ENCODE results near the gene HES6.

DNA sequence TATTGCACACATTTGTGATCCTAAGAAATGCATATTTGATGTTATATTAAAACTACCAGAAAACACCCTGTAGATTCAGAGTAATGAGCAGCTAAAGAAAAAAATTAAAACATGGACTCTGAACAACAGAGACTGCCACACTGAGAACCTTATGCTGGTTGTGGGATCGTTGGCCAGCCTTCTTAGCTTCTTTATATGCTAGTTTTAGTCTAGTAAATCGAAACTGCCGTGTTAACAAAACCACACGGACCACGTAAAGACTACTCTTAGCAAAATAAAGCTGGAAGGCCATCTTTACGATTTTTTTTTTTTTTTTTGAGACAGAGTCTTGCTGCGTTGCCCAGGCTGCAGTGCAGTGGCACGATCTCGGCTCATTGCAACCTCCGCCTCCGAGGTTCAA is 25.8 kb upstream of the HES6 start:
- TF ChIP-seq, protein P1, sequence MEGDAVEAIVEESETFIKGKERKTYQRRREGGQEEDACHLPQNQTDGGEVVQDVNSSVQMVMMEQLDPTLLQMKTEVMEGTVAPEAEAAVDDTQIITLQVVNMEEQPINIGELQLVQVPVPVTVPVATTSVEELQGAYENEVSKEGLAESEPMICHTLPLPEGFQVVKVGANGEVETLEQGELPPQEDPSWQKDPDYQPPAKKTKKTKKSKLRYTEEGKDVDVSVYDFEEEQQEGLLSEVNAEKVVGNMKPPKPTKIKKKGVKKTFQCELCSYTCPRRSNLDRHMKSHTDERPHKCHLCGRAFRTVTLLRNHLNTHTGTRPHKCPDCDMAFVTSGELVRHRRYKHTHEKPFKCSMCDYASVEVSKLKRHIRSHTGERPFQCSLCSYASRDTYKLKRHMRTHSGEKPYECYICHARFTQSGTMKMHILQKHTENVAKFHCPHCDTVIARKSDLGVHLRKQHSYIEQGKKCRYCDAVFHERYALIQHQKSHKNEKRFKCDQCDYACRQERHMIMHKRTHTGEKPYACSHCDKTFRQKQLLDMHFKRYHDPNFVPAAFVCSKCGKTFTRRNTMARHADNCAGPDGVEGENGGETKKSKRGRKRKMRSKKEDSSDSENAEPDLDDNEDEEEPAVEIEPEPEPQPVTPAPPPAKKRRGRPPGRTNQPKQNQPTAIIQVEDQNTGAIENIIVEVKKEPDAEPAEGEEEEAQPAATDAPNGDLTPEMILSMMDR (IDR thresholded peaks at IDR 0.05) = no peak
- TF ChIP-seq POLR2A (IDR thresholded peaks at IDR 0.05) (no peak), EP300 (IDR thresholded peaks at IDR 0.05; ENCODE audit: low read depth) (no peak)
